A549 (cell line): ENCODE measurements around the gene SLCO3A1.

ENCODE experiments used
- CBX8 ChIP-seq: fragments of 200-600 bp; sonication (generic); IDR thresholded peaks from 2 replicates; pipeline ENCODE4 v1.6.1; 2016
- CHD4 ChIP-seq: fragments of 200-600 bp; sonication (generic); IDR thresholded peaks from 2 replicates; pipeline ENCODE4 v1.6.1; 2016; ENCODE audit warnings: antibody characterized with exemption, mild to moderate bottlenecking, borderline replicate concordance
- CTCF ChIP-seq: fragments of >200 bp; sonication (Bioruptor Twin); formaldehyde crosslinking; IDR thresholded peaks from 3 replicates; pipeline ENCODE4 v1.5.1; 2016
- ESRRA ChIP-seq: fragments of 150-350 bp; IDR thresholded peaks from 2 replicates; pipeline ENCODE4 v1.6.1; 2014; ENCODE audit warnings: mild to moderate bottlenecking, low read length, borderline replicate concordance
- FOXS1 ChIP-seq: fragments of 250-450 bp; sonication (Bioruptor Pico); IDR thresholded peaks from 2 replicates; pipeline ENCODE4 v1.5.0; 2020; ENCODE audit warnings: mild to moderate bottlenecking, moderate library complexity
- JUN ChIP-seq, 2 experiments: fragments of >200 bp; sonication (Bioruptor Twin); formaldehyde crosslinking; IDR thresholded peaks; 2 replicates in 1 of 2; 3 replicates in 1 of 2; pipeline ENCODE4 v1.6.1; 2016 to 2017
- KDM5A ChIP-seq: fragments of 200-600 bp; sonication (generic); IDR thresholded peaks from 2 replicates; pipeline ENCODE4 v1.6.1; 2016; ENCODE audit warnings: antibody characterized with exemption, mild to moderate bottlenecking
- NFE2L2 ChIP-seq: fragments of 150-350 bp; conservative IDR thresholded peaks from 2 replicates; pipeline ENCODE4 v1.6.1; 2014; ENCODE audit warnings: low read length
- POLR2AphosphoS2 ChIP-seq: conservative IDR thresholded peaks from 2 replicates; pipeline ENCODE4 v1.6.1; 2012; ENCODE audit warnings: low read length, improper control_type of control experiment, inconsistent platforms
- RAD21 ChIP-seq, 2 experiments: fragments of >200 bp in 1 of 2; sonication (Bioruptor Twin) in 1 of 2; formaldehyde crosslinking in 1 of 2; IDR thresholded peaks in 1 of 2; conservative IDR thresholded peaks in 1 of 2; 2 replicates in 1 of 2; 3 replicates in 1 of 2; pipeline ENCODE4 v1.6.1; 2012 to 2018; ENCODE audit warnings: inconsistent platforms in 1 of 2
- USF2 ChIP-seq: fragments of 450-650 bp; IDR thresholded peaks from 2 replicates; pipeline ENCODE4 v1.6.1; 2014; ENCODE audit warnings: antibody characterized with exemption

GRCh38 chr15:92168066-92168683, 314.7 kb downstream of the SLCO3A1 start:
- TF ChIP-seq CHD4 = no peak
- TF ChIP-seq NFE2L2 = no peak
- no peak for TF ChIP-seq CTCF
- no peak for TF ChIP-seq RAD21 (conservative IDR thresholded peaks at IDR 0.05 in 1 of 2, IDR thresholded peaks at IDR 0.05 in 1 of 2)
- TF ChIP-seq CBX8 = no peak
- no peak for TF ChIP-seq USF2
- no peak for TF ChIP-seq ESRRA
- TF ChIP-seq FOXS1 (CRISPR knock-in tag) = no peak
- TF ChIP-seq POLR2AphosphoS2 = no peak
- TF ChIP-seq JUN (IDR thresholded peaks at IDR 0.05) = no peak
- no peak for TF ChIP-seq KDM5A
